ENCODE results near the gene COL5A1.

GRCh38 chr9:134622896-134623257 lies 18.7 kb upstream of the COL5A1 start:
- TF ChIP-seq CTCF (IDR thresholded peaks at IDR 0.05 in 4 of 5, conservative IDR thresholded peaks at IDR 0.05 in 1 of 5) = no peak
- TF ChIP-seq POLR2A (IDR thresholded peaks at IDR 0.05) = no peak
